Colonic mucosa (tissue), 4 donors: Measurements from ENCODE around the gene KL. TPM values are rescaled to one million over a fixed set of nuclear protein-coding genes. Genes with fewer than 3 reads are reported as not detected.

Source experiments
- DNase-seq: peaks from one replicate; pipeline ENCODE4 v3.0.0-alpha.2; 2020
- H3K27ac ChIP-seq: fragments of 200-600 bp; one replicate; pipeline ENCODE4 v1.8.0; 2021
- H3K27me3 ChIP-seq: fragments of 200-600 bp; one replicate; pipeline ENCODE4 v1.8.0; 2021
- H3K36me3 ChIP-seq: fragments of 200-600 bp; one replicate; pipeline ENCODE4 v1.8.0; 2021
- H3K4me1 ChIP-seq: fragments of 200-600 bp; one replicate; pipeline ENCODE4 v1.8.0; 2021; ENCODE audit warnings: mild to moderate bottlenecking
- H3K4me3 ChIP-seq: fragments of 200-600 bp; one replicate; pipeline ENCODE4 v1.8.0; 2021
- H3K9ac ChIP-seq, 2 donors: one replicate each; pipeline ENCODE4 v1.7.0; 2013; ENCODE audit warnings: control low read depth in 2 of 2, low read depth in 2 of 2, low read length in 2 of 2
- H3K9me3 ChIP-seq: fragments of 200-600 bp; one replicate; pipeline ENCODE4 v1.8.0; 2021
- CTCF ChIP-seq: fragments of 200-600 bp; IDR thresholded peaks from one replicate; pipeline ENCODE4 v1.8.0; 2022; ENCODE audit warnings: antibody characterized with exemption, mild to moderate bottlenecking
- intact Hi-C: fragments of 100-400 bp; cut with DNase I; formaldehyde crosslinking; loops from one replicate; pipeline ENCODE4 v1.14.1; 2022
- total RNA-seq, 2 donors: library from RNA; stranded (reverse); fragmentation: NEBNext Ultra II Directional in 1 of 2; extraction: Animal tissue kit (Norgen Biotek cat#: 25700) in 1 of 2; gene quantifications; one replicate each; pipeline ENCODE4 v1.2.1, GENCODE V29; 2021
- donor health status: healthy.
- donor health status: DM: no; HTN: no; CAD: no.
- donor health status: DM: no; HTN: no; CAD: no.

KL gene
- 1 to 10 TPM in 1 of 2 donors, under 1 TPM in 1; 0.57 to 1.9 TPM for total RNA-seq

- Histone ChIP-seq H3K9ac (peak within 1 kb of the TSS; percentile 52 to 72), H3K36me3 (no peaks in the 10 kb centered on the region), H3K4me1 (no peaks in the 10 kb centered on the region), H3K27ac (peak within 1 kb of the TSS; percentile 24), H3K27me3 (peaks cover 16% of the 10 kb centered on the region), H3K9me3 (no peaks in the 10 kb centered on the region), H3K4me3 (peak within 1 kb of the TSS; percentile 52)
- intact Hi-C loops, result no loop called here
- no peak for TF ChIP-seq CTCF
- DNase-seq, result peak; percentile 23
Observed at GRCh38 chr13:33016414-33017322, at the start of gene KL. TSS of gene KL (plus strand) at chr13:33016423. CDS start at chr13:33016441, 18 bp downstream.

- no peak for DNase-seq
- H3K27me3 ChIP-seq, result no peaks in the 10 kb centered on the region
- TF ChIP-seq CTCF, result no peak
Observed at GRCh38 chr13:32967584-32968182, 48.5 kb upstream of the KL start.

GRCh38 chr13:32968316-32968715, 47.9 kb upstream of the KL start:
- Histone ChIP-seq H3K27me3 (no peaks in the 10 kb centered on the region), H3K9me3 (no peaks in the 10 kb centered on the region), H3K4me1 (no peaks in the 10 kb centered on the region), H3K9ac (no peak overlapping the region), H3K27ac (no peak overlapping the region), H3K36me3 (no peaks in the 10 kb centered on the region), H3K4me3 (no peak overlapping the region)
- TF ChIP-seq CTCF, result no peak
- intact Hi-C loops, result no loop called here
- no peak for DNase-seq

More at GRCh38 chr13:32967584-32968182, 48.5 kb upstream of the KL start:
- intact Hi-C loops, result no loop called here
- Histone ChIP-seq H3K9ac (no peak overlapping the region), H3K4me3 (no peak overlapping the region), H3K36me3 (no peaks in the 10 kb centered on the region), H3K27ac (no peak overlapping the region), H3K4me1 (no peaks in the 10 kb centered on the region), H3K9me3 (no peaks in the 10 kb centered on the region)

- Histone ChIP-seq H3K36me3 (no peaks in the 10 kb centered on the region), H3K9ac (no peak overlapping the region), H3K4me3 (no peak overlapping the region), H3K4me1 (no peaks in the 10 kb centered on the region), H3K27ac (no peak overlapping the region), H3K27me3 (no peaks in the 10 kb centered on the region), H3K9me3 (no peaks in the 10 kb centered on the region)
- no peak for TF ChIP-seq CTCF
- DNase-seq, result no peak
- intact Hi-C loops, result no loop called here
Observed at GRCh38 chr13:32968793-32969192, 47.4 kb upstream of the KL start.

- H3K4me3 ChIP-seq, result no peak overlapping the region
- TF ChIP-seq CTCF, result no peak
- DNase-seq, result no peak
- no peaks in the 10 kb centered on the region for H3K4me1 ChIP-seq
- intact Hi-C loops, result no loop called here
- H3K9ac ChIP-seq, result no peak overlapping the region
- H3K27ac ChIP-seq, result peak overlapping the region; percentile 36
- H3K9me3 ChIP-seq, result no peaks in the 10 kb centered on the region
- H3K27me3 ChIP-seq, result no peaks in the 10 kb centered on the region
- no peaks in the 10 kb centered on the region for H3K36me3 ChIP-seq
Observed at GRCh38 chr13:32969516-32969941, 46.7 kb upstream of the KL start.
